Hindlimb muscle (tissue), 1 donor: Measurements from ENCODE around the gene RNGTT. TPM values are rescaled to one million over a fixed set of nuclear protein-coding genes. Genes with fewer than 3 reads are reported as not detected.
A peak's percentile ranks its signal among the peaks of the same experiment; 100 is the strongest.

Source experiments
- DNase-seq: peaks from one replicate; pipeline ENCODE4 v3.0.0-alpha.2; 2013
- polyA plus RNA-seq: library from polyadenylated mRNA; unstranded; fragments of 120-200 nt; gene quantifications from one replicate; pipeline ENCODE4 v1.2.1, GENCODE V29; 2013; ENCODE audit not compliant: insufficient read length

RNGTT gene
- polyA plus RNA-seq, 1 donor = 10.5 TPM

GRCh38 chr6:88585276-88585692, 378.1 kb downstream of the RNGTT start:
- DNase-seq = no peak

GRCh38 chr6:88584581-88585275, 378.7 kb downstream of the RNGTT start:
- no peak for DNase-seq

- no peak for DNase-seq
These were observed 386.0 kb downstream of the RNGTT start for GRCh38 chr6:88577461-88577860.

GRCh38 chr6:88575536-88575935, 387.9 kb downstream of the RNGTT start:
- no peak for DNase-seq

- DNase-seq = no peak
These were observed 388.8 kb downstream of the RNGTT start for GRCh38 chr6:88574651-88575050.

GRCh38 chr6:88574031-88574430, 389.4 kb downstream of the RNGTT start:
- no peak for DNase-seq

GRCh38 chr6:88573561-88573960, 389.9 kb downstream of the RNGTT start:
- DNase-seq = no peak

GRCh38 chr6:88572449-88573139, 390.8 kb downstream of the RNGTT start:
- DNase-seq = no peak

- DNase-seq = no peak
These were observed 393.5 kb downstream of the RNGTT start for GRCh38 chr6:88569959-88570358.

GRCh38 chr6:88567696-88568095, 395.7 kb downstream of the RNGTT start:
- no peak for DNase-seq

GRCh38 chr6:88566746-88567534, 396.5 kb downstream of the RNGTT start:
- peak; percentile 26 for DNase-seq

- DNase-seq = no peak
These were observed 397.6 kb downstream of the RNGTT start for GRCh38 chr6:88565836-88566235.

- DNase-seq = no peak
These were observed 398.0 kb downstream of the RNGTT start for GRCh38 chr6:88565409-88565811.

GRCh38 chr6:88563277-88563625, 400.2 kb downstream of the RNGTT start:
- no peak for DNase-seq

- no peak for DNase-seq
These were observed 400.8 kb downstream of the RNGTT start for GRCh38 chr6:88562353-88563276.

- peak; percentile 17 for DNase-seq
These were observed 401.5 kb downstream of the RNGTT start for GRCh38 chr6:88561954-88562315.

- DNase-seq = peak; percentile 4
These were observed 402.1 kb downstream of the RNGTT start for GRCh38 chr6:88561034-88561953.
